HG03108 (cell line): ENCODE results near the gene CABP7.

Experiments used
- ATAC-seq: cut with Tn5 transposase; IDR thresholded peaks from one replicate; pipeline ENCODE4 v1.9.1; 2021; ENCODE audit warnings: moderate library complexity; ENCODE audit not compliant: unreplicated experiment

Gene CABP7

DNA sequence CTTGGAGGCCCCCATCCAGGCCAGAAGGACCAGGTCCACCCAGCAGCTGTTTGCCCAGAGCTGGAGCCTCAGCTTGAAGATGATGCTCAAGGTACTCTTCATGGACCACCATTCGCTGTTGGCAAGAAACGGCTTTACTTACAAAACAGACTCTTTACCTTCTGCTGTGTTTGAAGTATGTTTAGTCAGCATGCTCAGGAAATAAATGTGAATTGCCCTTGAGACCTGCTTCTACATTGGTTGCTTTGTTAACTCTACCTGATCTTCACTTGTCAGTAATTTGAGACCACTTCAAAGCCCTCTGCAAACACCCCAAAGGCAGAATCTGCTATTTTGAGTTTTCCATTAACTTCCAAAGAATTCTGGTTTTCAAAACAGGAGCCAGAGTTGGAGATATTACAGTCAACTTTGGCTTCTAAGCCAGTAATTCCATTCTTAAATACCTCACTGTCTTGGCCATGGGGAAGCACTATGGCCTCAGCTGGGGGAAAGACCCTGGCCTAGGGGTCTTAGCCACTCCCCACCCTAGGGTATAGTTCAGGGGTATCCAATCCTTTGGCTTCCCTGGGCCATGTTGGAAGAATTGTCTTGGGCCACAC, 50.0 kb downstream of the CABP7 start:
- ATAC-seq = no peak

DNA sequence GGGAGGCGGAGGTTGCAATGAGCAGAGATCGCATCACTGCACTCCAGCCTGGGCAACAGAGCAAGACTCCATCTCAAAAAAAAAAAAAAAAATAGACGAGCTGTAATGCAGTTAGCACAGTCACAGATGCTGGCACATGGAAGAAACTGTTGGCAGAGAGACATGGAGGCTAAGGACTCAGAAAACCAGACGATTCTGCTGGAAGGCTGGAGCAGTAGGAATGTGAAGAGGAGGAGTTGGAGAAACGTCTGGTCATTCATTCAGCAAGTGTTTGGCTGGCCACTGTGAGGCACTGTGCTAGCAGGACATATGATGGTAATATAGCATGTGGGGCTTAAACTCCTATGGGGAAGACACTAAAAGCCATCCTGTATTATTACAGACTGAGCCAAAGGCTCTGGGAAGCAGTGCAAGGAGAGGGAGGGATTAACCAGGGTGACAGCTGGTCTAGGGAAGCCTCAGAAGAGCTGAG, 52.4 kb downstream of the CABP7 start:
- no peak for ATAC-seq

DNA sequence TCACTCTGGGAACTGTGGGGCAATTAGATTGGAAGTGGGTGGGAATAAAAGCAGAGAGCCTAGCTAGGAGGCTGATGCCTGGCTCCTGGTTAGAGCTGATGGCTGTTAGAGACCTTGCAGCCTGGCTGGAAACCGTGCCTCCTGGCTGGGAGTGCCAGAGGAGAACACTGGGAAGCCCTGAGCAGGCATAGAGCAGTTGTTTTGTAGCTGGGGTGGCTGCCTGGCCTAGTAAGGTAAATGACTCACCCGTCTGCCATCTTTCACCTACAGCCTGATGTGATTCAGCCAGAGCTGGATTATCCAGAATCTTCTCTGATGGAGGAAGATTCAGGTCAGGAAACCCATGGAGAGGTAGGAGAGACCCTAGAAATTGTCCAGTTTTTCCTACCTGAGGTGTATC, 53.4 kb downstream of the CABP7 start:
- ATAC-seq = no peak

DNA sequence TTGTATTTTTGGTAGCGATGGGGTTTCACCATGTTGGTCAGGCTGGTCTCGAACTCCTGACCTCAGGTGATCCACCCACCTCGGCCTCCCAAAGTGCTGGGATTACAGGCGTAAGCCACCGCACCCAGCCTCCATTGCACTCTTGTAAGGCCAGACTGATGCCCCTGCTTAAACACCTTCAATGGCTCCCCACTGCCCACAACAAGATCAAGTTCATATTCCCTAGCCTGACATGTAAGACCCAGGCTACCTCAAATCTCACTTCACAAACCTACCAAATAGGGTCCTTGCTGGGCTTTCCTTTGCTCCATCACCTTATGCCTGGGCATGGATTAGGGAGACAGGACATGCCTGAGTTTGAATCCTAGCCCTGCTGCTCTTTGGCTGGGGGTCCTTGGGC, 60.4 kb downstream of the CABP7 start:
- no peak for ATAC-seq

DNA sequence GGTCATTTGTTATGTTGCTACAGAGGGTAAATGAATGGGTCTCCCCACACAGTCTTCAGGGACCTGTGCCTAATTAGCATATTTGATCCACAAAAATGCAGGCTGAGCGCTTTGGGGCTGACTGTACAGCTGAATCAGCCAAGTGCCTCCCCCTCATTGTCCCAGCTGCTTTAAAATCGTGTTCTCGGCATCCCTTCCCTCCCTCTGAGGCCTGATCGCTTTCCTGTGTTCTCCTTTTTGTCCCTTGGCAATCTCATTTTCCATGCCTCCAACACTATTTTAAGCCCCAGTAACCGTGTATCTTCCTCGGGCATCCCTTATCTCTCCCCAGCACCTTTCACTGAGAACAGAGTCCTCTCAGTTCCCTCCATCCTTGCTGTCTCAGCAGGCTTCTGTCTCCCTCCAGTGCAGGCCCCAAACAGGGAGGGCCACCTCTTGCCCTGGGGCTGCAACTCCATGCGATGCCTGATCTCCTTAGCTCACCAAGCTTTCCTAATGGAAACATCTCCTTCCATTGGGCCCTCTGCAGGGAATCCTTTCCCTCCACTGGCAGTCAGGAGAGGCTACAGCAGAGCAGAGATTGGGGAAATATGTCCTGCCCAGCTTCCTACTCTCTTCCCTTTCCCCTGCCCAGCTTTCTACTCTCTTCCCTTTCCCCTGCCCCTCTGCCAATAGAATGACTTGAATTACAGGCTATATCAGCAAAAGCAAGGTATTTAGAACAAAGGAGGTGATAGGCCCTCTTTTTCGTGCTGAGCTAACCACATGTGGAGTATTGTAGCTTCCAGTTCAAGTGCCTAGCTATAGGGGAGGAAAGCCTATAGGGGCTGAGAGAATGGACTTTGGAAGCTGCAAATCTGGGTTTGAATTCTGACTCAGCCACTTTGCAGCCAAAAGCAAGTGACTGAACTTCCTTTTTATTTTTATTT, 61.2 kb downstream of the CABP7 start:
- no peak for ATAC-seq
